ENCODE data around the gene DNAJC17.

DNA sequence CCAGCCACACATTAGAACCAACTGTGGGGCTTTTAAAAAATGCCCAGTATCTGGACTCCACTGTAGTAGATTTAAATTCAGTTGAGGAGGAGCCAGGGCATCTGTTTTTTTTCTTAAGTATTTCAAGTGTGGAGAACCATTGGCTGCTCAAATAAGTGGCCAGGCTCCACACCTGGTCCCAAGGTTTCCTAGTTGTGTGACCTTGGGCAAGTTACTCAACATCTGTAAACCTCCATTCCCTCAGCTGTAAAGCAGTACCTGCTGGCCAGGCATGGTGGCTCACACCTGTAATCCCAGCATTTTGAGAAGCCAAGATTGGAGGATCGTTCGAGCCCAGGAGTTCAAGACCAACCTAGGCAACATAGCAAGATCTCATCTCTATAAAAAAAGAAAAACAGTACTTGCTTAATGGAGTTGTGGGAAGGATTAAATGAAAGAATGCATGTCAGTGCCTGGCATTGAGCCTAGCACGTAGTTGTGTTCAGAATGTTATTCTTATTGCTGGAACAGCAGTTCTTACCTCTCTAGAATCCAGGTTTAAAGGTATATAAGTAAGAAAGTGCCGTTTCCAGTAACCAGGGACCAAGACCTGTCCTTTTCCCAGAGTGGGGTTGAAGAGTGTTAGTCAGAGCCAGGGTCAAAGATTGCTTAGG lies 19.3 kb upstream of the DNAJC17 start:
- TF ChIP-seq, protein P1, sequence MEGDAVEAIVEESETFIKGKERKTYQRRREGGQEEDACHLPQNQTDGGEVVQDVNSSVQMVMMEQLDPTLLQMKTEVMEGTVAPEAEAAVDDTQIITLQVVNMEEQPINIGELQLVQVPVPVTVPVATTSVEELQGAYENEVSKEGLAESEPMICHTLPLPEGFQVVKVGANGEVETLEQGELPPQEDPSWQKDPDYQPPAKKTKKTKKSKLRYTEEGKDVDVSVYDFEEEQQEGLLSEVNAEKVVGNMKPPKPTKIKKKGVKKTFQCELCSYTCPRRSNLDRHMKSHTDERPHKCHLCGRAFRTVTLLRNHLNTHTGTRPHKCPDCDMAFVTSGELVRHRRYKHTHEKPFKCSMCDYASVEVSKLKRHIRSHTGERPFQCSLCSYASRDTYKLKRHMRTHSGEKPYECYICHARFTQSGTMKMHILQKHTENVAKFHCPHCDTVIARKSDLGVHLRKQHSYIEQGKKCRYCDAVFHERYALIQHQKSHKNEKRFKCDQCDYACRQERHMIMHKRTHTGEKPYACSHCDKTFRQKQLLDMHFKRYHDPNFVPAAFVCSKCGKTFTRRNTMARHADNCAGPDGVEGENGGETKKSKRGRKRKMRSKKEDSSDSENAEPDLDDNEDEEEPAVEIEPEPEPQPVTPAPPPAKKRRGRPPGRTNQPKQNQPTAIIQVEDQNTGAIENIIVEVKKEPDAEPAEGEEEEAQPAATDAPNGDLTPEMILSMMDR (IDR thresholded peaks at IDR 0.05) = no peak
- TF ChIP-seq POLR2A (IDR thresholded peaks at IDR 0.05) (no peak), POLR2AphosphoS5 (IDR thresholded peaks at IDR 0.05; ENCODE audit: insufficient read depth in 1 of 2, low read depth in 1 of 2) (no peak)
